PFSK-1 (cell line): ENCODE results near the gene PIP4P1.

Source experiments
- FOXP2 ChIP-seq: optimal IDR thresholded peaks from 2 replicates; pipeline ENCODE3; 2011; ENCODE audit warnings: borderline replicate concordance, control low read depth, inconsistent platforms; ENCODE audit not compliant: insufficient read depth; ENCODE audit errors: extremely low read length, extremely low read depth
- POLR2AphosphoS5 ChIP-seq: IDR thresholded peaks from 2 replicates; pipeline ENCODE4 v1.6.1; 2012; ENCODE audit warnings: low read depth, mild to moderate bottlenecking, control low read depth, low read length, moderate library complexity
- REST ChIP-seq, 2 experiments: IDR thresholded peaks; 2 replicates each; pipeline versions ENCODE4 v1.6.1 to v1.8.0; 2011 to 2012; ENCODE audit warnings: low read depth in 2 of 2, low read length in 2 of 2, control low read depth in 1 of 2, inconsistent platforms in 1 of 2, mild to moderate bottlenecking in 1 of 2, moderate library complexity in 1 of 2; ENCODE audit not compliant: insufficient read depth in 1 of 2
- SIN3A ChIP-seq: IDR thresholded peaks from 2 replicates; pipeline ENCODE4 v1.6.1; 2012; ENCODE audit warnings: mild to moderate bottlenecking, low read length, moderate library complexity, borderline replicate concordance; ENCODE audit not compliant: insufficient read depth
- TAF1 ChIP-seq: IDR thresholded peaks from 2 replicates; pipeline ENCODE4 v1.6.1; 2012; ENCODE audit warnings: low read length, control low read depth, borderline replicate concordance; ENCODE audit not compliant: insufficient read depth

GRCh38 chr14:20469242-20469889 is 8.1 kb upstream of the PIP4P1 start, which contains the start of gene PNP:
- TF ChIP-seq TAF1: no peak
- TF ChIP-seq POLR2AphosphoS5: peak; percentile 76
- TF ChIP-seq REST (IDR thresholded peaks at IDR 0.05; ENCODE audit: insufficient read depth in 1 of 2, low read depth in 2 of 2, low read length in 2 of 2): no peak
- TF ChIP-seq SIN3A: no peak
- TF ChIP-seq FOXP2: no peak
